ENCODE measurements around the gene KNL1. TPM values are rescaled to one million over a fixed set of nuclear protein-coding genes. Genes with fewer than 3 reads are reported as not detected.
A peak's percentile ranks its signal among the peaks of the same experiment; 100 is the strongest.

The KNL1 gene
- total RNA-seq, 3 donors from 2014 or later: 0.66 to 1.8 (median 1.3) TPM

- Histone ChIP-seq H3K27me3 (no peaks in the 10 kb centered on the region), H3K27ac (peak overlapping the region; percentile 98 to 100), H3K36me3 (no peaks in the 10 kb centered on the region), H3K4me3 (peak overlapping the region; percentile 68 to 90 (median 69)), H3K4me1 (peaks cover 5 to 7% of the 10 kb centered on the region in 2 donors), H3K9me3 (no peaks in the 10 kb centered on the region)
- intact Hi-C loops (cut with DNase I; ENCODE audit: low total_unique reads): loop anchor here (10.0 kb wide), 1 partner anchor 211 kb away; no protein-coding TSS in a partner anchor
- DNase-seq (ENCODE audit: low spot score in 2 of 2): no peak
- TF ChIP-seq CTCF (IDR thresholded peaks at IDR 0.05) (peak in 1 of 3 donors; percentile 1), POLR2A (IDR thresholded peaks at IDR 0.05) (no peak), POLR2AphosphoS5 (IDR thresholded peaks at IDR 0.05) (no peak)
Observed at GRCh38 chr15:40693904-40694687, 100.0 kb downstream of the KNL1 start.

- Histone ChIP-seq H3K9me3 (no peaks in the 10 kb centered on the region), H3K27me3 (no peaks in the 10 kb centered on the region), H3K4me1 (peaks cover 5 to 7% of the 10 kb centered on the region in 2 donors), H3K27ac (peak within 1 kb of the TSS; percentile 98 to 100), H3K36me3 (no peaks in the 10 kb centered on the region), H3K4me3 (peak within 1 kb of the TSS; percentile 68 to 90 (median 69))
- peak; percentile 84 to 92 for DNase-seq (ENCODE audit: low spot score in 2 of 2)
- intact Hi-C loops (cut with DNase I; ENCODE audit: low total_unique reads): loop anchor here (10.0 kb wide), 1 partner anchor 210 kb away; no protein-coding TSS in a partner anchor
- TF ChIP-seq POLR2A (IDR thresholded peaks at IDR 0.05) (peak; percentile 59), CTCF (IDR thresholded peaks at IDR 0.05) (peak in 1 of 3 donors; percentile 5), POLR2AphosphoS5 (IDR thresholded peaks at IDR 0.05) (peak; percentile 89 to 97 (median 90))
Observed at GRCh38 chr15:40694688-40695468, 100.8 kb downstream of the KNL1 start, which contains the start of gene RAD51. Gene RAD51 (plus strand): TSS chr15:40695174. CDS start chr15:40698759, 3,585 bp downstream.

- DNase-seq (ENCODE audit: low spot score in 2 of 2): no peak
- H3K4me1 ChIP-seq: peaks cover 5 to 7% of the 10 kb centered on the region in 2 donors
- TF ChIP-seq POLR2AphosphoS5 (IDR thresholded peaks at IDR 0.05): no peak
- TF ChIP-seq CTCF (IDR thresholded peaks at IDR 0.05): no peak
- no peak for TF ChIP-seq POLR2A (IDR thresholded peaks at IDR 0.05)
- H3K27me3 ChIP-seq: no peaks in the 10 kb centered on the region
- peak overlapping the region; percentile 68 to 90 (median 69) for H3K4me3 ChIP-seq
- H3K36me3 ChIP-seq: no peaks in the 10 kb centered on the region
- peak overlapping the region; percentile 98 to 100 for H3K27ac ChIP-seq
- intact Hi-C loops (cut with DNase I; ENCODE audit: low total_unique reads): loop anchor here (10.0 kb wide), 1 partner anchor 209 kb away; no protein-coding TSS in a partner anchor
- no peaks in the 10 kb centered on the region for H3K9me3 ChIP-seq
Observed at GRCh38 chr15:40695469-40695890, 101.4 kb downstream of the KNL1 start.

GRCh38 chr15:40696228-40696627 is 102.2 kb downstream of the KNL1 start:
- intact Hi-C loops (cut with DNase I; ENCODE audit: low total_unique reads): loop anchor here (10.0 kb wide), 1 partner anchor 209 kb away; no protein-coding TSS in a partner anchor
- H3K9me3 ChIP-seq: no peaks in the 10 kb centered on the region
- peaks cover 5 to 7% of the 10 kb centered on the region in 2 donors for H3K4me1 ChIP-seq
- no peak overlapping the region for H3K4me3 ChIP-seq
- no peaks in the 10 kb centered on the region for H3K27me3 ChIP-seq
- no peaks in the 10 kb centered on the region for H3K36me3 ChIP-seq
- no peak for TF ChIP-seq CTCF (IDR thresholded peaks at IDR 0.05)
- TF ChIP-seq POLR2A (IDR thresholded peaks at IDR 0.05): no peak
- TF ChIP-seq POLR2AphosphoS5 (IDR thresholded peaks at IDR 0.05): no peak
- no peak for DNase-seq (ENCODE audit: low spot score in 2 of 2)
- H3K27ac ChIP-seq: no peak overlapping the region

Data from breast epithelium (tissue), 4 donors.